Ectodermal cell (in vitro differentiated cells): Measurements from ENCODE around the gene PKIG. TPM values are rescaled to one million over a fixed set of nuclear protein-coding genes. Genes with fewer than 3 reads are reported as not detected.

ENCODE experiments used
- H3K27ac ChIP-seq: 2 replicates; pipeline ENCODE4 v1.7.0; 2013; ENCODE audit warnings: mild to moderate bottlenecking, low read depth, low read length; ENCODE audit not compliant: insufficient read depth, poor library complexity, severe bottlenecking
- H3K27me3 ChIP-seq: 2 replicates; pipeline ENCODE4 v1.7.0; 2013; ENCODE audit warnings: mild to moderate bottlenecking, low read length; ENCODE audit not compliant: insufficient read depth, control insufficient read depth, poor library complexity, severe bottlenecking
- H3K36me3 ChIP-seq: one replicate; pipeline ENCODE4 v1.7.0; 2013; ENCODE audit warnings: low read length; ENCODE audit not compliant: control insufficient read depth, insufficient read depth
- H3K4me1 ChIP-seq: one replicate; pipeline ENCODE4 v1.7.0; 2013; ENCODE audit warnings: low read length; ENCODE audit not compliant: control insufficient read depth, insufficient read depth
- H3K4me3 ChIP-seq: 2 replicates; pipeline ENCODE4 v1.7.0; 2013; ENCODE audit warnings: low read depth, low read length, control low read depth; ENCODE audit not compliant: insufficient read depth
- H3K9me3 ChIP-seq: 2 replicates; pipeline ENCODE4 v1.7.0; 2013; ENCODE audit warnings: mild to moderate bottlenecking, low read length, moderate library complexity; ENCODE audit not compliant: control insufficient read depth
- WGBS, 2 experiments: methylation state at CpG; one replicate each; pipeline ENCODE4 v1.1.7; 2013; ENCODE audit warnings: missing lambda C conversion rate in 2 of 2; 5-methylcytosine and 5-hydroxymethylcytosine counted together
- polyA plus RNA-seq, 4 experiments: library from polyadenylated mRNA; stranded (reverse); fragments of 50-300 nt; gene quantifications; one replicate each; pipeline ENCODE4 v1.2.3, GENCODE V29; 2013

The PKIG gene
- 69.9 TPM for polyA plus RNA-seq (2013, experiment 1 of 4)
- polyA plus RNA-seq (2013, experiment 2 of 4) = 71.1 TPM
- 59.9 TPM for polyA plus RNA-seq (2013, experiment 3 of 4)
- polyA plus RNA-seq (2013, experiment 4 of 4) = 66.0 TPM

- H3K4me3 ChIP-seq = peak within 1 kb of the TSS; percentile 5
- H3K27ac ChIP-seq = no peak within 1 kb of the TSS
- no peaks in the 10 kb centered on the region for H3K27me3 ChIP-seq
- no peaks in the 10 kb centered on the region for H3K36me3 ChIP-seq
- no peaks in the 10 kb centered on the region for H3K9me3 ChIP-seq
- H3K4me1 ChIP-seq = peaks cover 23% of the 10 kb centered on the region
- 79 to 81% methylated on average over 6 of the region's 6 CpGs for WGBS, 2 experiments
These were observed at the start of gene PKIG for GRCh38 chr20:44582311-44583025. PKIG (plus strand) TSS chr20:44582579; CDS start chr20:44614557, 31,978 bp downstream.

- no peak overlapping the region for H3K4me3 ChIP-seq
- H3K36me3 ChIP-seq = no peaks in the 10 kb centered on the region
- no peaks in the 10 kb centered on the region for H3K9me3 ChIP-seq
- H3K27ac ChIP-seq = no peak overlapping the region
- WGBS, 2 experiments = 84 to 85% methylated on average over 2 of the region's 2 CpGs
- peaks cover 4% of the 10 kb centered on the region for H3K4me1 ChIP-seq
- no peaks in the 10 kb centered on the region for H3K27me3 ChIP-seq
These were observed 49.4 kb upstream of the PKIG start for GRCh38 chr20:44532981-44533331.

- H3K27me3 ChIP-seq = no peaks in the 10 kb centered on the region
- H3K4me1 ChIP-seq = peaks cover 4% of the 10 kb centered on the region
- H3K9me3 ChIP-seq = no peaks in the 10 kb centered on the region
- no peak overlapping the region for H3K27ac ChIP-seq
- H3K36me3 ChIP-seq = no peaks in the 10 kb centered on the region
- no peak overlapping the region for H3K4me3 ChIP-seq
- 86 to 94% methylated on average over 4 of the region's 4 CpGs for WGBS, 2 experiments
These were observed 48.5 kb upstream of the PKIG start for GRCh38 chr20:44533928-44534327.

- WGBS, 2 experiments = 96 to 98% methylated on average over 3 of the region's 3 CpGs
- Histone ChIP-seq H3K4me1 (peaks cover 4% of the 10 kb centered on the region), H3K27ac (no peak overlapping the region), H3K27me3 (no peaks in the 10 kb centered on the region), H3K9me3 (no peaks in the 10 kb centered on the region), H3K36me3 (no peaks in the 10 kb centered on the region), H3K4me3 (no peak overlapping the region)
These were observed 46.2 kb upstream of the PKIG start for GRCh38 chr20:44536175-44536574.

- Histone ChIP-seq H3K4me3 (no peak overlapping the region), H3K27me3 (no peaks in the 10 kb centered on the region), H3K9me3 (no peaks in the 10 kb centered on the region), H3K27ac (no peak overlapping the region), H3K36me3 (no peaks in the 10 kb centered on the region), H3K4me1 (no peaks in the 10 kb centered on the region)
- WGBS, 2 experiments = 92 to 100% methylated on average over 1 of the region's 1 CpG
These were observed 44.4 kb upstream of the PKIG start for GRCh38 chr20:44537993-44538392.

- Histone ChIP-seq H3K27me3 (no peaks in the 10 kb centered on the region), H3K27ac (no peak overlapping the region), H3K9me3 (no peaks in the 10 kb centered on the region), H3K36me3 (no peaks in the 10 kb centered on the region), H3K4me3 (no peak overlapping the region), H3K4me1 (no peaks in the 10 kb centered on the region)
- 80 to 81% methylated on average over 6 of the region's 6 CpGs for WGBS, 2 experiments
These were observed 41.5 kb upstream of the PKIG start for GRCh38 chr20:44540834-44541233.

GRCh38 chr20:44541992-44542391, 40.4 kb upstream of the PKIG start:
- Histone ChIP-seq H3K9me3 (no peaks in the 10 kb centered on the region), H3K4me1 (no peaks in the 10 kb centered on the region), H3K27ac (no peak overlapping the region), H3K27me3 (no peaks in the 10 kb centered on the region), H3K4me3 (no peak overlapping the region), H3K36me3 (no peaks in the 10 kb centered on the region)
- WGBS, 2 experiments = 92 to 96% methylated on average over 3 to 4 of the region's 4 CpGs

- 94% methylated on average over 1 of the region's 1 CpG for WGBS, 2 experiments
- no peaks in the 10 kb centered on the region for H3K9me3 ChIP-seq
- no peaks in the 10 kb centered on the region for H3K36me3 ChIP-seq
- H3K4me3 ChIP-seq = no peak overlapping the region
- no peaks in the 10 kb centered on the region for H3K27me3 ChIP-seq
- H3K27ac ChIP-seq = no peak overlapping the region
- no peaks in the 10 kb centered on the region for H3K4me1 ChIP-seq
These were observed 39.5 kb upstream of the PKIG start for GRCh38 chr20:44542890-44543289.

GRCh38 chr20:44543358-44543757, 39.0 kb upstream of the PKIG start:
- 92 to 94% methylated on average over 3 of the region's 3 CpGs for WGBS, 2 experiments

GRCh38 chr20:44544263-44544662, 38.1 kb upstream of the PKIG start:
- Histone ChIP-seq H3K4me1 (no peaks in the 10 kb centered on the region), H3K27ac (no peak overlapping the region), H3K36me3 (no peaks in the 10 kb centered on the region), H3K9me3 (no peaks in the 10 kb centered on the region), H3K27me3 (no peaks in the 10 kb centered on the region), H3K4me3 (no peak overlapping the region)
- WGBS, 2 experiments = 93 to 96% methylated on average over 5 of the region's 5 CpGs

More at GRCh38 chr20:44543358-44543757, 39.0 kb upstream of the PKIG start:
- no peaks in the 10 kb centered on the region for H3K4me1 ChIP-seq
- no peaks in the 10 kb centered on the region for H3K27me3 ChIP-seq
- H3K36me3 ChIP-seq = no peaks in the 10 kb centered on the region
- H3K27ac ChIP-seq = no peak overlapping the region
- no peaks in the 10 kb centered on the region for H3K9me3 ChIP-seq
- H3K4me3 ChIP-seq = no peak overlapping the region
